GM19238 (cell line): Measurements from ENCODE around the gene SLC19A1.

Source experiments
- DNase-seq: peaks from one replicate; pipeline ENCODE4 v3.0.0; 2011; ENCODE audit warnings: low spot score; ENCODE audit not compliant: insufficient read length

Gene SLC19A1

GRCh38 chr21:45479691-45480675 is 62.3 kb downstream of the SLC19A1 start:
- DNase-seq: no peak

- DNase-seq: no peak
Measured at GRCh38 chr21:45478816-45479669, 63.2 kb downstream of the SLC19A1 start.

GRCh38 chr21:45478115-45478801 is 64.0 kb downstream of the SLC19A1 start:
- peak; percentile 74 for DNase-seq

- no peak for DNase-seq
Measured at GRCh38 chr21:45477176-45478114, 64.8 kb downstream of the SLC19A1 start.

- no peak for DNase-seq
Measured at GRCh38 chr21:45476582-45476981, 65.7 kb downstream of the SLC19A1 start.

GRCh38 chr21:45475797-45476570 is 66.3 kb downstream of the SLC19A1 start:
- DNase-seq: no peak

- DNase-seq: no peak
Measured at GRCh38 chr21:45475004-45475685, 67.1 kb downstream of the SLC19A1 start.

GRCh38 chr21:45474323-45474950 is 67.8 kb downstream of the SLC19A1 start:
- no peak for DNase-seq

- DNase-seq: no peak
Measured at GRCh38 chr21:45473496-45474322, 68.5 kb downstream of the SLC19A1 start.

GRCh38 chr21:45472445-45473365 is 69.5 kb downstream of the SLC19A1 start:
- no peak for DNase-seq

- no peak for DNase-seq
Measured at GRCh38 chr21:45471525-45472221, 70.6 kb downstream of the SLC19A1 start.

GRCh38 chr21:45470773-45471524 is 71.3 kb downstream of the SLC19A1 start:
- no peak for DNase-seq

- DNase-seq: no peak
Measured at GRCh38 chr21:45470087-45470515, 72.1 kb downstream of the SLC19A1 start.

GRCh38 chr21:45469273-45470086 is 72.8 kb downstream of the SLC19A1 start:
- no peak for DNase-seq

GRCh38 chr21:45468971-45469272 is 73.3 kb downstream of the SLC19A1 start:
- DNase-seq: no peak
